ENCODE results near the gene FGFBP3.

Gene FGFBP3

DNA sequence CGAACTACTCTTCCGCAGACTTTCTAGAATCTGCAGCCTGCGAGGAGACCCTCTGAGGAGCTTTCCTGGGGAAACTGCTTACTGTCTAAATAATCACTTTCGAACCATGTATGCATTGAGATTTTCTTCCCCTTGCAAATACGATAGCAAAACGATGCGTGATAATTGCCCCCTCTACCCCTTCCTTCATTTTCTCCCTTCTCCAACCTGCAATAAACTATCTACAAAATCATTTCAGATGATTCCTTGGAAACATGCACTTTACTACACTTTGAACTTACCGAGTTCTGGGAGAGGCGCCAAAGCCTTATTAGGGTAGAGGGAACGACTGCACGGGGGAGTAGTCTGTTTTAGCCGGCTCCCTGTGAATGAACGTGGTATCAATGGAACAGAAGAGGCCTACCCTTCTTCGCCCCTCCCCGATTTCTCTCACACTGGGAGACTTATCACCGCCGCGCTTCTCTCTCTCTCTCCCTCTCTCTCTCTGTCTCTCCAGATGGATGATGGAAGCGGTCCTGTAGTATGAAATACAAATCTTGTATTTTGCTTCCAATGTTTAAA, at the start of gene FGFBP3:
Gene FGFBP3 (minus strand): TSS at position 370 of the 561 bp plus-strand sequence. CDS start 517 bp downstream, outside the sequence.
- DNase-seq = peak; percentile 54

- DNase-seq = no peak
Observed at GRCh38 chr10:91957091-91957490, 47.8 kb upstream of the FGFBP3 start.

DNA sequence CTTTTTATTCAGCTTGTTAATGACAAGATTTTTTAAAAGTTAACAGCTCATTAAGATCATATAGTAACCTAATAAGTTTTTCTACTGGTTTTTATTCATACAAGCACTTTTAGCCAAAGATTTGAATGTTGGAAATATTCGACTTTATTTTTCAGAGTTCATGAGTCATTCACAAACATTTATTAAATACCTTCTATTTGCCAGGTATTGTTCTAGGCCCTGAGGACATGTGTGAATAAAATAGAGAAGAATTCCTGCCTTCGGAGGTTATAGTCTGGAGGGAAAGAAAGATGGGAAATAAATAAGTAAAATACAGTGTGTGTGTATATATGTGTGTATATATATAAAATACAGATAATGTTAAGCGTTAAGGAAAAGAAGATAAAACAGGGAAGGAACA, 45.8 kb upstream of the FGFBP3 start:
- no peak for DNase-seq

DNA sequence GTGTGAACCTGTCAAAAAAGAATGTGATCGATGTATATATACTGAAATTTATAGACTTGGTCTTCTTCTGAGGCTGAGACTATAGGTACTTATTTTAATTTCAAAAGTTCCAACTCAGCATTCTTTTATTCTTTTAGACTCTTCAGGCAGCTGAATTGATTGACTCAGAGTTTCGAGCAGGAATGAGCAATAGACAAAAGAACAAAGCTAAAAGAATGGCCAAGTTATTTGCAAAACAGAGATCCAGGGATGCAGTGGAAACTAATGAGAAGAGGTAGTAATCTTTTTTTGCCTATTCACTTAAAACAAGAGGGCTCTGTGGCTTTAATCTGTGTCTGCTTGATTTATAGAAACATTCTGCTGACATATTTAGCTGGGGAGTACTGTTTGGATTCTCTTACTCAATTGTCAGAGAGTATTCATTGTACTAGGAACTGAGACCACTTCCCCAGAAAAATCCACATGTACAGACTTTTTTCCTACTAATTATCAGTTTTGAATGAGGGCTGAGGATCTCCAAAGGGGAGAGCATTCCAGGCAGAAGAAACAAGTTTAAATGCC, 44.4 kb upstream of the FGFBP3 start:
- no peak for DNase-seq

- peak; percentile 35 for DNase-seq
Observed at GRCh38 chr10:91944880-91945630, 35.8 kb upstream of the FGFBP3 start.

- DNase-seq = no peak
Observed at GRCh38 chr10:91941426-91941825, 32.1 kb upstream of the FGFBP3 start.

DNA sequence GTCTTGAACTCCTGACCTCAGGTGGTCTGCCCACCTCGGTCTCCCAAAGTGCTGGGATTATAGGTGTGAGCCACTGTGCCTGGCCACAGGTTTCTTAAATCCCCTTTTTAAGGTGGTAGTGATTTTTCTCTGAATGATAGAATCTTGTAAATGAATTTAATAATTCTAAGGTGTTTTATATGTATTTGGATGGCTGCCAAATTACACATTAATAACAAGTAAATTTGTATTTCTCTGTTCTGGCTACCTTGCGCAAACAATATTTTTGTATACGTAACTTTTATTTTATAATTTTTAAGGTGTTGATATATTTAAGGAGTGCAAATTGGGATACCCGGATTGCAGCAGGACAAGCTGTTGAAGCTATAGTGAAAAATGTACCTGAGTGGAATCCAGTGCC, 30.4 kb upstream of the FGFBP3 start:
- DNase-seq = no peak

DNA sequence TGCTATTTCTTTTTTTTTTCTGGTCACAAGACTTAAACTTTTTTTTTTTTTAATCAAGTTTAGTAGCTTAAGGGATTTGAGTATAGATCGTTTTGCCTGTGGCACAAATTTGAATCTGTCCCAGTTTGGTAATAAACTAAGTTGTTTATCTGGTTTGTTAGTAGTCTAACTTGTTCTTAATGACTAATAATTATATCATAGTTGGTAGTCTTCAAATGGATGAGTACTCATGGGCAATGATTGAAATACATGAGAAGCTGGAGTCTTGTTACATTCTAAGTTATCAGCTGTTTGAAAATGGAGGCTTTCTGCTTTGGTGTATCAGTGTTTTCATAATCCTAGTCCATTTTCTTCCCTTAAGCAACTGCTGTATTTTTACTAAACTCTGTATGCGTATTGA, 26.6 kb upstream of the FGFBP3 start:
- no peak for DNase-seq

- no peak for DNase-seq
Observed at GRCh38 chr10:91932737-91933136, 23.5 kb upstream of the FGFBP3 start.

DNA sequence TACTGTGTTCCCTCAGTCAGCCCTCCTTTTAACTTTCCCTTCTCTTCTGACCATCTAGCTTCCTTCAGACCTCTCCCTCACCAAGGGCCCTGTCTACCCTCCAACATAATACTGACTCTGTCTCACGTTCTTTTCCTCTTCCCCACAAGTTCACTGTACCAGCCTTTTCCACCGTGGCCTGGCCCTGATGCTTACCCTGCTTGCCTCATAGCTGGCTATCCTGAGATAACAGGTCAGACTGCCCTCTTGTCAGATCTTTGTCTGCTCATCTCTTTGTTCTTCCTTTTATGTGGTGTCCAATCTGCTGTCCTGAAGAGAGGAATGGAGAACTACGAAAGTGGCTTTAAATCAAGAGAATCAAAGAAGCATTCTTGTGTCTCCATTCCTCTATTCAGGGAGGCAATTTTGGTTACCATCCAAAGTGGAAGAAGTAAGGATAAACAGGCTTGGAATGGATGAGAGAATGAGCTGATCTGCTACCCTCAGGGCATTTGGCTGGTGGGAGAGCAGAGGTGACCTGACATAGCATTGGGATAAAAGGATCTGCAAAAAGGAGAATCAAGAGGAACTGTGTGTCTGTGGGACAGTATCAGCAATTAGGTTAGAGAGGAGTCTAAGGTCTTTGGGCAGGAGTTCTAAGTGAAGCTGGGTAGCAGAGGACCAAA, 22.4 kb upstream of the FGFBP3 start:
- no peak for DNase-seq

- DNase-seq = no peak
Observed at GRCh38 chr10:91930939-91931338, 21.7 kb upstream of the FGFBP3 start.

DNA sequence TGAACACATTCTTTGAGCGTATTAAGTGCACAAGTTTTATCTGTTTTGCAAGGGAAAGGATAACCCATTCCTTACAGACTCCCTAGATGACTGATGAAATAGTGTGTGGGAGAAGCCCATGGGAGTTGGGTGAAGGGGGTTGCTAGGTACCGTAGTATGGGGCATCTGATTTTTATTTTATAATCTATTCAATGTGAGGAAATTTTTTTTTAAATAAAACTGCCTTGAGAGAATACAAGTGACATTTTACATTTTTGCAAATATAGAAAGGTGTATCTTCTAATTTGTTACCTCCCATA, 15.7 kb upstream of the FGFBP3 start:
- no peak for DNase-seq

DNA sequence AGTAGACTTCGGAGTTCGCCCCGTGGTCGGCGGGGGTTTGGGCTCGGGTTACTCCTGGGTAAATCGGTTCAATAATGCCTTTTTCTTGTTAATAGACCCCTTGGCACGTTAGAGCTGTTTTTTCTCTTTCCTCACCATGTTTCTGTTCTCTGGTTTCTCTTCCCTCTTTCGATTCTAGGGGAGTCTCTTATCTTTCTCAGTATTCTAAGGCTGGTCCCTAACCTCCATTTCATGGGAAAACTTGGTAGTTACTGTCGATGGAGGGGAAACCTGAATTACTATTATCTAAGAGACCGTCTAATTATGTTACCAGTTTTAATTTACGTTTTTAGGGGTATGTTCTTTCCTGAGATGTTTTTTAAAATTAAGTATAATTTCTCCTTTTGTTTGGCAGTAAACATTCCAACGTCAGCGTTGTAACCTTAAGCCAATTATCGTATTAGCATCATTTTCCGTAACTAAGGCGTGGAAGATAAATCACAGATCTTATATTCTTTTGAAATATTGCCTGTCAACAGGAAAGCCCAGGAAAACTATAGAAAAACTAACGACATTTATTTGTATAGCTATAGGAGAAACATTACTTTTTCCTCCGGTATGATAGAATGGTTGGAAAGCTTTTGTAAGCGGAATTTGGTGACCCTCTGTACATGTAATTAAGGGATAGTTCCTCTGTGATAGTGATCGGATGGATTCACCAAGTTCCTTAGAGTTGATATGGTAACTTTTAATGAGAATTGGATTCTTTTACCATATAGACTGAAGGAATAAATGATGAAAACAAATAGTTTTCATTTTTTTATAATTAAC, 15.1 kb upstream of the FGFBP3 start:
- DNase-seq = no peak

GRCh38 chr10:91923371-91924211, 14.3 kb upstream of the FGFBP3 start, which contains the start of gene BTAF1:
TSS of gene BTAF1 (plus strand) at chr10:91923770. CDS start at chr10:91924077, 307 bp downstream.
- peak; percentile 95 for DNase-seq

DNA sequence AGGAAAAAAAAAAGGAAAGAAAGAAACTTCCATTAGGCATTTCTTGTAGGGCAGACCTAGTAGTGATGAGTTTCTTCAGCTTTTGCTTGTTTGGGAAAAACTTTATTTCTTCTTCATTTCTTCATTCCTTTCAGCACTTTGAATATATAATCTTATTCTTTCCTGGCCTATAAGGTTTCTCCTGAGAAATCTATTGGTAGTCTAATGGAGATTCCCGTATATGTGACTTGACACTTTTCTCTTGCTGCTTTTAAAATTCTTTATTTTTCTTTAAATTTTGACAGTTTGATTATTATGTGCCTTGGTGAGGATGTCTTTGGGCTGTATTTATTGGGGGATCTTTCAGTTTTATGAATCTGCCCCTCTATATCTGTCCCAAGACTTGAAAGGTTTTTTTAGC, 10.4 kb upstream of the FGFBP3 start:
- DNase-seq = no peak

DNA sequence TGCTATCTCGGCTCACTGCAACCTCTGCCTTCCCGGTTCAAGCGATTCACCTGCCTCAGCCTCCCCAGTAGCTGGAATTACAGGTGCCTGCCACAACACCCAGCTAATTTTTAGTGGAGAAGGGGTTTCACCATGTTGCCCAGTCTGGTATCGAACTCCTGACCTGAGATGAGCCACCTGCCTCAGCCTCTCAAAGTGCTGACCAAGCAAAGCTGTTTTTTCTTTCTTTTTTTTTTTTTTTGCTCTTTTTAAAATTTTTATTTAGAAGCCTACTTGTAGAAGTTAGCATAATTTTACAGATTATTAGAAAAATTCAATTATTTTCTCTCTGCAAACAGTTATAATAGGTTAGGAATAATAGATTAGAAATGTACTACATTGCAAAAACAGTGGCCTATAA, 1.2 kb upstream of the FGFBP3 start:
- DNase-seq = no peak

GRCh38 chr10:91908337-91909116, 759 bp downstream of the FGFBP3 start:
- DNase-seq = peak; percentile 79

DNA sequence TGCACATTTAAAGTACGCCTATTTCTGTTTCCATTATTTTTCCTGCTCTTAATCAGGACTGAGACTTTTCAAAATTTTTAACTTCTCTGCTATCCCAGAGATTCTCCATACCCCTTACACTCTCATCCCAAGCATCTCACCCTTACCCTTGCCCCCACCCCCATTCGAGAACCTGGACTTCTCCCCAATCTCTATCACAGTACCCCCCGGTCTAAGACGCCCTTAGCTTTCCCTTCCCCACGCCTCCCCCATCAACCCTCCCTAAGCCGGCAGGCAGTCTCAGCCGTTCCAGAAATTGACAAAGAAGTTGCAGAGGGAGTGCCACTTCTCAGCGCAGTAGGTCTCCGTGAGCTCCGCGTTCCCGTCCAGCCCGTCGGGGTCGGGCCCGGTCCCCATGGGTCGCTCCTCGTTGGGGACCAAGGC, 1.4 kb downstream of the FGFBP3 start:
- no peak for DNase-seq

GRCh38 chr10:91907033-91907594, 2.2 kb downstream of the FGFBP3 start:
- DNase-seq = no peak

DNA sequence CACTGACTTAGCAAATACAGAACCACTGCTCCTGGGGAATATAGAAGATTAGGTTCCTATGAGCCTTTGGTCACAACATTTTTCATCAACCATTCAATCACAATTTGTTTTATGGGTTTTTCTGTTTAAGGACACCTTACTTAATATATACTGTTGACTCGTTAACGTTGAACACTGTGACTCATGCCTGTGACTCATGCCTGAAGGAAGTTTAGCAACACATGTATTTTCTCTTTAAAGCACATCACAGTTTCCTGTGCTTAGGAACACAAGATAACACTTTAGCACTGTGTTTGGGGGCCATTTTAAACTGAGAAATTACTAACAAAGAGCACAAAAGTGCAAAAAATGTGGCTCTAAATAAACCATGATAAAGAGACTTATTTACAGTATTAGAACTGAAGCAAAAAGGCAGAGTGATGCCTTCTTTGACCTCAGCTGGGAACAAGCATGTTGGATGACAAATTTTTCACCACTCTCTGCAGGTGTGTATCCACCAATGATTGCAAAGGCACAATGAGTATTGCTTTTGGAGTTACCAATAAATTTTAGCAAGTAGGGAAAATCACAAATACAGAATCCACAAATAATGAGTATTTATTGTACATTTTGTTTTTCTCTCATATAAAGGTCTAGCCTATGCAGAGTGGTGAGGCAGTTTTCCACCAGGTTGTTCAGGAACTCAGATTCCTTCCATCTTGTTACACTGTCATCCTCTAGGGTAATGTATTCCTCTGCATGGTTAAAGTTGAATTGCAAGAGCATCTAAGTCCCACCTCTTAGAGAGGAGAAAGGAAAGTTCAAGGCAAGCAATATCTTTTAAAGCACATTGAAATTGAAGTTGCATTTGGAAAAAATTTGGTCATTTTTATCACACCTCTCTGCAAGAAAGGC, 7.3 kb downstream of the FGFBP3 start:
- peak; percentile 65 for DNase-seq

All from stimulated activated CD8-positive, alpha-beta memory T cell treated with anti-CD3 and anti-CD28 coated beads, Interleukin-4, amount 100 ng/mL, for 48 hours (primary cell).